ENCODE results near the gene DAZAP1. TPM values are rescaled to one million over a fixed set of nuclear protein-coding genes. Genes with fewer than 3 reads are reported as not detected.

The DAZAP1 gene
- total RNA-seq, 4 donors from 2014 or later, result 45.3 to 75.4 (median 64.0) TPM

DNA sequence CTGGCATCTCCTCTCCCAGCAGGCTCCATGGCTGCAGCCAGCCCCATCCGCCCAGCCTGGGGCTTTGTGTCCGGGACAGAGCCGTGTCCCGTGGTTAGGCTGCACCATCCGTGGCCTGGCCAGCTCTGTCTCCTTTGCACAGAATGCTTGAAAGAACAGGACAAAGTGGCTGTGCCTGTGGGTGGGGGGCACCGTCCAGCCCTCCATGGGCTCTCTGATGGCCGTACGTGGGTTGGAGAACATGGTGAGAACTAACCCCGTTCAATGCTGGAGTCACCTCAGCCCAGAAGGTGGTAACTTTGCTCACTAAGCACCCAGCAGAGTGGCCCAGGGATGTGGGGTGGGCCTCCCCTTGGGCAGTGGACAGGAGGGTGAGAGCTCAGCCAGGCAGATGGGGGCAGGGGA lies 33.6 kb downstream of the DAZAP1 start:
- no peak for ATAC-seq

GRCh38 chr19:1441677-1442438 lies 34.5 kb downstream of the DAZAP1 start:
- no peak for ATAC-seq
- no peak for TF ChIP-seq CTCF (IDR thresholded peaks at IDR 0.05)
- no peak for TF ChIP-seq POLR2AphosphoS5 (IDR thresholded peaks at IDR 0.05)
- no peak for TF ChIP-seq EP300 (IDR thresholded peaks at IDR 0.05)
- TF ChIP-seq POLR2A (IDR thresholded peaks at IDR 0.05), result no peak
- Histone ChIP-seq H3K27me3 (peaks cover 21% of the 10 kb centered on the region), H3K9me3 (no peaks in the 10 kb centered on the region), H3K36me3 (peaks cover 0 to 40% of the 10 kb centered on the region in 2 donors), H3K4me1 (peaks cover 0 to 55% (median 31%) of the 10 kb centered on the region in 3 donors), H3K4me3 (no peak overlapping the region), H3K27ac (no peak overlapping the region)
- WGBS, 2 donors (ENCODE audit: low coverage in 1 of 2), result 61 to 75% methylated on average over 7 to 8 of the region's 25 CpGs

More for the DNA sequence above, 33.6 kb downstream of the DAZAP1 start:
- WGBS, 2 donors (ENCODE audit: low coverage in 1 of 2), result no CpG with 5 or more reads among the region's 9 CpGs
- no peak overlapping the region for H3K27ac ChIP-seq
- peaks cover 0 to 47% (median 23%) of the 10 kb centered on the region in 3 donors for H3K4me1 ChIP-seq
- H3K36me3 ChIP-seq, result peaks cover 0 to 47% of the 10 kb centered on the region in 2 donors
- H3K4me3 ChIP-seq, result no peak overlapping the region
- peaks cover 13% of the 10 kb centered on the region for H3K27me3 ChIP-seq
- H3K9me3 ChIP-seq, result no peaks in the 10 kb centered on the region
- no peak for TF ChIP-seq CTCF (IDR thresholded peaks at IDR 0.05)
- no peak for TF ChIP-seq EP300 (IDR thresholded peaks at IDR 0.05)
- TF ChIP-seq POLR2AphosphoS5 (IDR thresholded peaks at IDR 0.05), result no peak
- no peak for TF ChIP-seq POLR2A (IDR thresholded peaks at IDR 0.05)

GRCh38 chr19:1445185-1445931 lies 38.0 kb downstream of the DAZAP1 start:
- peaks cover 56% of the 10 kb centered on the region for H3K27me3 ChIP-seq
- peak overlapping the region in 2 of 4 donors; percentile 14 to 63 for H3K27ac ChIP-seq
- peak; percentile 91 for ATAC-seq
- peaks cover 0 to 44% (median 23%) of the 10 kb centered on the region in 3 donors for H3K4me1 ChIP-seq
- 20% methylated on average over 2 of the region's 70 CpGs; no CpG with 5 or more reads in 1 of the 2 donors for WGBS, 2 donors (ENCODE audit: low coverage in 1 of 2)
- no peaks in the 10 kb centered on the region for H3K9me3 ChIP-seq
- H3K36me3 ChIP-seq, result peaks cover 0 to 30% of the 10 kb centered on the region in 2 donors
- TF ChIP-seq EP300 (IDR thresholded peaks at IDR 0.05), result no peak
- TF ChIP-seq CTCF (IDR thresholded peaks at IDR 0.05), result peak in 3 of 4 experiments; percentile 84 to 95 (median 91)
- no peak for TF ChIP-seq POLR2AphosphoS5 (IDR thresholded peaks at IDR 0.05)
- peak overlapping the region in 1 of 2 donors; percentile 46 for H3K4me3 ChIP-seq

DNA sequence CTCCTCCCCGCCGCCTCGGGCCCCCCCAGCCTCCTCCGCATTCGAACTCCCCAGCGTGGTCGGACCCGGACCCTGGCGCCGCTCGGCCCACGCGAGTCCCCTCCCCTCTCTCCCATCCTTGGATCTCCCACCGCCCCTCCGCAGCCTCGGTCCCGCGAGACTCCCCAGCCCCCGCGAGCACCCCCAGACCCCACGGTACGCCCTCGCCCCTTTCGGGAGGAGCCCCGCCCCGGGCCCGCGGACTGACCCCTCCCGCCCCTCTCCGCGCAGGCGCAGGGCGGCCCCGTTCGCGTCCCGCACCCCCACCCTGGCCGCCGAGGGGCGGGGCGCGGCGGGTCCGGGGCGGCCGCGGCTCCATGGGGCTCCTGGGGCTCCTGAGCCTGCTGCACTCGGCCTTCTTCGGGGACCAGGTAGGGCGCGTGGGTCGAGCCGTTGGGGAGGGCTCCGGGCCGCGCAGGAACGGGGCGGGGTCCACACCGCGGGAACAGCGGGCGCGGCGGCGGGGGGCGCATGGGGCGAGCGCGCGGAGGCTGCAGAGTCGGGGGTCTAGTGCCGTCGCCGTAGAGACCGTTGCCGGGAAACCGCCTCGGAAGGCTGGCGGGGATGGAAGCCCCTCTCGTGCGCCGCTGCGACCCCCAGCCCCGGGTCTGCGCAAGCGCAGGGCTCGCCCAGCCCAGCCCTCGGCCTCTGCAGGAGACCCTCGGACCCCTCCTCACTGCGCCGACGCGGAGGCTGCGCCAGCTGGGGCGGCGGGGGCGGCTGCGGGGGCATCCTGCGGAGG lies 38.7 kb downstream of the DAZAP1 start:
- TF ChIP-seq EP300 (IDR thresholded peaks at IDR 0.05) (no peak), POLR2A (IDR thresholded peaks at IDR 0.05) (no peak), POLR2AphosphoS5 (IDR thresholded peaks at IDR 0.05) (no peak), CTCF (IDR thresholded peaks at IDR 0.05) (no peak)
- no CpG with 5 or more reads among the region's 99 CpGs for WGBS, 2 donors (ENCODE audit: low coverage in 1 of 2)
- no peak overlapping the region for H3K27ac ChIP-seq
- no peak for ATAC-seq
- H3K4me1 ChIP-seq, result peaks cover 0 to 36% (median 23%) of the 10 kb centered on the region in 3 donors
- no peaks in the 10 kb centered on the region for H3K9me3 ChIP-seq
- peaks cover 64% of the 10 kb centered on the region for H3K27me3 ChIP-seq
- peaks cover 0 to 23% of the 10 kb centered on the region in 2 donors for H3K36me3 ChIP-seq
- H3K4me3 ChIP-seq, result peak overlapping the region in 1 of 2 donors; percentile 46

Data from gastroesophageal sphincter (tissue), 4 donors.